Body of pancreas (tissue), 4 donors: ENCODE measurements around the gene AGPS. TPM values are rescaled to one million over a fixed set of nuclear protein-coding genes. Genes with fewer than 3 reads are reported as not detected.

ENCODE experiments used
- ATAC-seq: fragments of 150-250 bp; one replicate; pipeline ENCODE4 v1.9.1; 2016
- DNase-seq, 4 donors: peaks; one replicate each; pipeline ENCODE4 v3.0.0-alpha.2; 2019
- H3K27ac ChIP-seq, 4 donors: fragments of 200-600 bp; sonication (generic); 1 replicate in 3 of 4; 2 replicates in 1 of 4; pipeline versions ENCODE4 v1.5.1 to v1.6.1; 2016 to 2019; ENCODE audit warnings: mild to moderate bottlenecking in 1 of 4, mixed read lengths in 1 of 4, moderate library complexity in 1 of 4
- H3K27me3 ChIP-seq, 2 donors: fragments of 200-600 bp; sonication (generic); one replicate each; pipeline ENCODE4 v1.6.0; 2016; ENCODE audit warnings: mild to moderate bottlenecking in 1 of 2
- H3K36me3 ChIP-seq, 2 donors: fragments of 200-600 bp; sonication (generic); replicated peaks in 1 of 2; 2 replicates each; pipeline ENCODE4 v1.5.1; 2016; ENCODE audit warnings: low read depth in 2 of 2; ENCODE audit not compliant: insufficient read depth in 1 of 2
- H3K4me1 ChIP-seq: fragments of 200-600 bp; sonication (generic); one replicate; pipeline ENCODE4 v1.6.0; 2016
- H3K4me3 ChIP-seq, 2 donors: fragments of 200-600 bp; sonication (generic); 1 replicate in 1 of 2; 2 replicates in 1 of 2; pipeline ENCODE4 v1.5.1; 2016 to 2019
- H3K9me3 ChIP-seq, 3 donors: fragments of 200-600 bp; sonication (generic); 1 replicate in 2 of 3; 2 replicates in 1 of 3; pipeline ENCODE4 v1.5.1; 2016
- POLR2A ChIP-seq, 3 donors: fragments of 450-650 bp; IDR thresholded peaks; one replicate each; pipeline ENCODE4 v1.6.1; 2016; ENCODE audit warnings: antibody characterized with exemption in 3 of 3, mild to moderate bottlenecking in 2 of 3
- WGBS, 2 donors: methylation state at CpG; one replicate each; pipeline ENCODE4 v1.1.5; 2017; 5-methylcytosine and 5-hydroxymethylcytosine counted together
- intact Hi-C: fragments of 100-400 bp; cut with DNase I; formaldehyde crosslinking; loops from one replicate; pipeline ENCODE4 v1.15.1; 2023
- total RNA-seq, 2 donors: library from RNA; depleted of rRNA; stranded (reverse); fragments of >200 nt; gene quantifications; one replicate each; pipeline ENCODE4 v1.1.0, GENCODE V29; 2016
- TF ChIP-seq, protein P1 (sequence below), 7 experiments: fragments of 450-650 bp in 4 of 7; fragments of 200-600 bp in 3 of 7; sonication (generic) in 3 of 7; IDR thresholded peaks; one replicate each; pipeline ENCODE4 v1.5.1; 2016 to 2019; ENCODE audit warnings: antibody characterized with exemption in 7 of 7

The AGPS gene
- total RNA-seq, 2 donors from 2014 or later, result 18.4 to 57.7 TPM

DNA sequence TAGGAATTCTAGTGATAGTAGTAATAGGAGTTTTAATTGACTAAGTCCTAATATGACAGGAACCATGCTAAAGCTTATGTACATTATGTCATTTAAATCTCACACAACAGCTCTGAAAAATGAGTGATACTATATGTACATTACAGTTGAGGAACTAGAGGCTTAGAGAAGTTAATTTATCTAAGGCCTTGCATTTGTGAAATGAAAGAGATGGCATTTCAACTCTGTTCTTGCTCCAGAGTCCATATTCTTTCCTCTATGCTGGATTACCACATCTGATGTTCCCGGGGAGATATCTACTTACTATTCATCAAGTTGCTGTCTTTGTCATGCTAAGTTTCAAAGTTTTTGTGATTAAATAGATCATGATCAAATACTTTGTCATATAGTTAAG lies 5.7 kb downstream of the AGPS start:
- H3K9me3 ChIP-seq, result no peaks in the 10 kb centered on the region

GRCh38 chr2:177398791-177399190 lies 6.2 kb downstream of the AGPS start:
- WGBS, 2 donors, result 36 to 57% methylated on average over 1 of the region's 1 CpG
- intact Hi-C loops, result no loop called here
- H3K4me3 ChIP-seq, result no peak overlapping the region
- no peaks in the 10 kb centered on the region for H3K27me3 ChIP-seq
- no peak for TF ChIP-seq POLR2A (IDR thresholded peaks at IDR 0.05)
- TF ChIP-seq, protein P1, sequence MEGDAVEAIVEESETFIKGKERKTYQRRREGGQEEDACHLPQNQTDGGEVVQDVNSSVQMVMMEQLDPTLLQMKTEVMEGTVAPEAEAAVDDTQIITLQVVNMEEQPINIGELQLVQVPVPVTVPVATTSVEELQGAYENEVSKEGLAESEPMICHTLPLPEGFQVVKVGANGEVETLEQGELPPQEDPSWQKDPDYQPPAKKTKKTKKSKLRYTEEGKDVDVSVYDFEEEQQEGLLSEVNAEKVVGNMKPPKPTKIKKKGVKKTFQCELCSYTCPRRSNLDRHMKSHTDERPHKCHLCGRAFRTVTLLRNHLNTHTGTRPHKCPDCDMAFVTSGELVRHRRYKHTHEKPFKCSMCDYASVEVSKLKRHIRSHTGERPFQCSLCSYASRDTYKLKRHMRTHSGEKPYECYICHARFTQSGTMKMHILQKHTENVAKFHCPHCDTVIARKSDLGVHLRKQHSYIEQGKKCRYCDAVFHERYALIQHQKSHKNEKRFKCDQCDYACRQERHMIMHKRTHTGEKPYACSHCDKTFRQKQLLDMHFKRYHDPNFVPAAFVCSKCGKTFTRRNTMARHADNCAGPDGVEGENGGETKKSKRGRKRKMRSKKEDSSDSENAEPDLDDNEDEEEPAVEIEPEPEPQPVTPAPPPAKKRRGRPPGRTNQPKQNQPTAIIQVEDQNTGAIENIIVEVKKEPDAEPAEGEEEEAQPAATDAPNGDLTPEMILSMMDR (IDR thresholded peaks at IDR 0.05), result no peak
- no peaks in the 10 kb centered on the region for H3K36me3 ChIP-seq
- no peak for ATAC-seq
- H3K4me1 ChIP-seq, result peaks cover 69% of the 10 kb centered on the region
- peak overlapping the region in 1 of 4 donors; percentile 71 for H3K27ac ChIP-seq
- DNase-seq, result no peak
- no peaks in the 10 kb centered on the region for H3K9me3 ChIP-seq

More for the DNA sequence above, 5.7 kb downstream of the AGPS start:
- H3K27me3 ChIP-seq, result no peaks in the 10 kb centered on the region
- DNase-seq (no peak), ATAC-seq (no peak)
- peaks cover 74% of the 10 kb centered on the region for H3K4me1 ChIP-seq
- intact Hi-C loops, result no loop called here
- TF ChIP-seq POLR2A (IDR thresholded peaks at IDR 0.05), result no peak
- TF ChIP-seq, protein P1 (IDR thresholded peaks at IDR 0.05), result no peak
- H3K36me3 ChIP-seq, result no peaks in the 10 kb centered on the region
- no peak overlapping the region for H3K4me3 ChIP-seq
- H3K27ac ChIP-seq, result peak overlapping the region in 2 of 4 donors; percentile 61 to 71
- WGBS, 2 donors, result 70 to 83% methylated on average over 1 of the region's 1 CpG

- Histone ChIP-seq H3K36me3 (no peaks in the 10 kb centered on the region), H3K9me3 (no peaks in the 10 kb centered on the region), H3K27ac (peak overlapping the region in 1 of 4 donors; percentile 13), H3K4me1 (peaks cover 68% of the 10 kb centered on the region), H3K27me3 (no peaks in the 10 kb centered on the region), H3K4me3 (no peak overlapping the region)
- TF ChIP-seq POLR2A (IDR thresholded peaks at IDR 0.05), result no peak
- TF ChIP-seq, protein P1 (IDR thresholded peaks at IDR 0.05), result no peak
- intact Hi-C loops, result no loop called here
- no peak for ATAC-seq
- 16 to 23% methylated on average over 1 of the region's 1 CpG for WGBS, 2 donors
- no peak for DNase-seq
Observed at GRCh38 chr2:177399376-177399775, 6.8 kb downstream of the AGPS start.

- H3K4me3 ChIP-seq, result no peak overlapping the region
- WGBS, 2 donors, result 54 to 63% methylated on average over 4 of the region's 4 CpGs
- no peaks in the 10 kb centered on the region for H3K36me3 ChIP-seq
- no peaks in the 10 kb centered on the region for H3K27me3 ChIP-seq
- DNase-seq (no peak), ATAC-seq (no peak)
- intact Hi-C loops, result no loop called here
- no peak overlapping the region for H3K27ac ChIP-seq
- no peaks in the 10 kb centered on the region for H3K9me3 ChIP-seq
- TF ChIP-seq, protein P1 (IDR thresholded peaks at IDR 0.05), result no peak
- no peak for TF ChIP-seq POLR2A (IDR thresholded peaks at IDR 0.05)
- H3K4me1 ChIP-seq, result peaks cover 68% of the 10 kb centered on the region
Observed at GRCh38 chr2:177400337-177400923, 7.9 kb downstream of the AGPS start.

GRCh38 chr2:177402096-177402495 lies 9.5 kb downstream of the AGPS start:
- intact Hi-C loops, result no loop called here
- no peak for DNase-seq
- H3K4me3 ChIP-seq, result no peak overlapping the region
- TF ChIP-seq POLR2A (IDR thresholded peaks at IDR 0.05), result no peak
- TF ChIP-seq, protein P1 (IDR thresholded peaks at IDR 0.05), result no peak
- no peak overlapping the region for H3K27ac ChIP-seq
- 69 to 92% methylated on average over 1 of the region's 1 CpG for WGBS, 2 donors
- no peaks in the 10 kb centered on the region for H3K27me3 ChIP-seq
- no peaks in the 10 kb centered on the region for H3K36me3 ChIP-seq
- no peak for ATAC-seq
- peaks cover 63% of the 10 kb centered on the region for H3K4me1 ChIP-seq
- no peaks in the 10 kb centered on the region for H3K9me3 ChIP-seq
